D721Med (cell line): ENCODE measurements around the gene DEPDC7.

Experiments used
- DNase-seq: peaks from one replicate; pipeline ENCODE4 v3.0.0; 2011; ENCODE audit warnings: low spot score; ENCODE audit not compliant: insufficient read length
- FAIRE-seq: peaks from 2 replicates; lab custom pipeline; 2011; peaks lifted over from hg19 to GRCh38; lab: Jason Lieb, UNC
- TF ChIP-seq, protein P1 (sequence below): IDR thresholded peaks from 2 replicates; pipeline ENCODE4 v1.5.1; 2012; ENCODE audit warnings: mild to moderate bottlenecking, control low read depth; ENCODE audit not compliant: insufficient read depth; ENCODE audit errors: missing control alignments

DEPDC7 gene

DNA sequence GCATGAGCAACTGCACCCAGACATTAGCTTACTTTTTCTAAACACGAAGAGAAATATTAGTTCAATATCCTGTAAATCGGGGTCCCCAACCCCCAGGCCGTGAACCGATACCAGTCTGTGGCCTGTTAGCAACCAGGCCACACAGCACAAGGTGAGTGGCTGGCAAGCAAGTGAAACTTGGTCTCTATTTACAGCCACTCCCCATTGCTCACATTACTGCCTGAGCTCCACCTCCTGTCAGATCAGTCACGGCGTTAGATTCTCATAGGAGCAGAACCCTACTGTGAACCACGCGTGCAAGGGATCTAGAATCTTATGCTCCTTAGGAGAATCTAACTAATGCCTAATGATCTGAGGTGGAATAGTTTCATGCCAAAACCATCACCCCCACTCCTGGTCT lies 27.8 kb upstream of the DEPDC7 start:
- FAIRE-seq (no peak), DNase-seq (no peak)
- TF ChIP-seq, protein P1, sequence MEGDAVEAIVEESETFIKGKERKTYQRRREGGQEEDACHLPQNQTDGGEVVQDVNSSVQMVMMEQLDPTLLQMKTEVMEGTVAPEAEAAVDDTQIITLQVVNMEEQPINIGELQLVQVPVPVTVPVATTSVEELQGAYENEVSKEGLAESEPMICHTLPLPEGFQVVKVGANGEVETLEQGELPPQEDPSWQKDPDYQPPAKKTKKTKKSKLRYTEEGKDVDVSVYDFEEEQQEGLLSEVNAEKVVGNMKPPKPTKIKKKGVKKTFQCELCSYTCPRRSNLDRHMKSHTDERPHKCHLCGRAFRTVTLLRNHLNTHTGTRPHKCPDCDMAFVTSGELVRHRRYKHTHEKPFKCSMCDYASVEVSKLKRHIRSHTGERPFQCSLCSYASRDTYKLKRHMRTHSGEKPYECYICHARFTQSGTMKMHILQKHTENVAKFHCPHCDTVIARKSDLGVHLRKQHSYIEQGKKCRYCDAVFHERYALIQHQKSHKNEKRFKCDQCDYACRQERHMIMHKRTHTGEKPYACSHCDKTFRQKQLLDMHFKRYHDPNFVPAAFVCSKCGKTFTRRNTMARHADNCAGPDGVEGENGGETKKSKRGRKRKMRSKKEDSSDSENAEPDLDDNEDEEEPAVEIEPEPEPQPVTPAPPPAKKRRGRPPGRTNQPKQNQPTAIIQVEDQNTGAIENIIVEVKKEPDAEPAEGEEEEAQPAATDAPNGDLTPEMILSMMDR = no peak

DNA sequence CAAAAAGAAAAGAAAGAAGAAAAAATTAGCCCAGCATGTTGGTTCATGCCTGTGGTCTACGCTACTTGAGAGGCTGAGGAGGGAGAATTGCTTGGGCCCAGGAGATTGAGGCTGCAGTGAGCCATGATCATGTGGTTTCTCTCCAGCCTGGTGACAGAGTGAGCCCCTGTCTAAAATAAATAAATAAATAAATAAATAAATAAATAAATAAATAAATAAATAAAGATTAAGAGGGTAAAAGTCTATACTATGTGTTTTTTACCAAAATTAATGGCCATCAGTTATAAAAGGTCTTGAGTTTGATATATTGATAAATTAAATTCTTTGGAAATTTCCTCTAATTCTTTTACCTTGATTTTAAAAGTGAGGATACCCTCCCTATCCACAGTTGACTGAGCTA lies 25.2 kb upstream of the DEPDC7 start:
- DNase-seq (no peak), FAIRE-seq (no peak)
- TF ChIP-seq, protein P1 = no peak

DNA sequence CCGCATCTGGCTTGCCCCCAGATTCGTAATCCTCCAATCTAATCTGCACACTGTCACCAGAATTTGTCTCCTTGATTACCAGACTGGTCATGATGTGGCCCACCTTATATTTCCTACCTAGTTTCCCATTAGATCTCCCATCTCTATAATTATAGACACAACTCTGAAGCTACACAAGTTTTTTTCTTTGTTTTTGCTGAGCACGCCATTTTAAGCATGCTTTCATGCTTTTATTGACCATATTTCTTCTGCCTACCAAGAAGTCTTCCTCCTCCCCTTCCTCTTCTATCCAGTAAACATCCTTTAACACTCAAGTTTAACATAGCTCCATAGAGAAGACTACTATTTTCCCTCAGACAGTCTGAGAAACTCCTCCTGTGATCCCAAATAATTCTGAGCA lies 24.3 kb upstream of the DEPDC7 start:
- TF ChIP-seq, protein P1 = no peak
- no peak for FAIRE-seq
- DNase-seq = no peak

DNA sequence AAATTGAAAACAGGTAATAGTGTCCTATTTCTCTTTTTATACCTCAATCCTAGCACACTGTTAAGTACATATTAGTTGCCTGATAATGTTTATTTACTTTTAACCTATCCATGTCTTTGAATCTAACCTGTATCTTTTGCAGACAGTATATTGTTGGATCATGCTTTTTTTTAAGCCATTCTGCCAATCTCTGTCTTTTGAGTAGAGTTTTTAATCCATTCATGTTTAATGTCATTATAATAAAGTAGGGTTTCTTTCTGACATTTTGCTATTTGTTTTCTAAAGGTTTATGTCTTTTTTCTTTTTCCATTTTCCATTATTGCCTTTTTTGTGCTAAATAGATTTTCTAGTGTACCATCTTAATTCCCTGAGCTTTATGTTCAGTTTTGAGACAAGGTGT lies 23.8 kb upstream of the DEPDC7 start:
- FAIRE-seq = no peak
- TF ChIP-seq, protein P1 = no peak

DNA sequence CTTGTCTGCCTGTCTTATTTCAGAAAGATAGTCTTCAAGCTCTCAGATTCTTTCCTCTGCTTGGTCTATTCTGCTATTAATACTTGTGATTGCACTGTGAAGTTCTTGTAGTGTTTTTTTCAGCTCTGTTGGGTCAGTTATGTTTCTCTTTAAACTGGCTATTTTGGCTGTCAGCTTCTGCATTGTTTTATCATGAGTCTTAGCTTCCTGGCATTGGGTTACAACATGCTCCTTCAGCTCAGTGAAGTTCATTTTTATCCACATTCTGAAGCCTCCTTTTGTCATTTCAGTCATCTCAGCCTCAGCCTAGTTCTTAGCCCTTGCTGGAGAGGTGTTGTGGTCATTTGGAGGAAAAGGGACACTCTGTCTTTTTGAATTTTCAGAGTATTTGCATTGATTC lies 15.5 kb upstream of the DEPDC7 start:
- DNase-seq (no peak), FAIRE-seq (no peak)
- TF ChIP-seq, protein P1 = no peak

More for the DNA sequence above, 23.8 kb upstream of the DEPDC7 start:
- no peak for DNase-seq

DNA sequence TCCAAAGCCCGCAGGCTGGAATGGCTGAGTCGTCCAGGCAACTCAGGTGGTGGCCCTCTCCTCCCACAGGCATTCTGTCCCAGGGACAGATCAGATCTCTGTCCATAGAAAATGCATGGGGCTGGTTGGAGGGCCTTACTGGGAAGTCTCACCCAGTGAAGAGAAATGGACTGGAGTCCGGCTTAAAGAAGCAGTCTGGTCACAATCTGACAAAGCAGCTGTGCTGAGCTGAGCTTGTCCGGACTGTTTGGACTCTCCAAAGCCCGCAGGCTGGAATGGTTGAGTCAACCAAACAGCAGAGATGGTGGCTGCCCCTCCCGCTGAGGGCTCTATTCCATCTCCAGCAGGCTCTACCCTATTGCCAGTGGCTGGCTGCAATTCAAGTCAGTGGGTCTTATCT lies 14.4 kb upstream of the DEPDC7 start:
- DNase-seq (no peak), FAIRE-seq (no peak)
- TF ChIP-seq, protein P1 = no peak

DNA sequence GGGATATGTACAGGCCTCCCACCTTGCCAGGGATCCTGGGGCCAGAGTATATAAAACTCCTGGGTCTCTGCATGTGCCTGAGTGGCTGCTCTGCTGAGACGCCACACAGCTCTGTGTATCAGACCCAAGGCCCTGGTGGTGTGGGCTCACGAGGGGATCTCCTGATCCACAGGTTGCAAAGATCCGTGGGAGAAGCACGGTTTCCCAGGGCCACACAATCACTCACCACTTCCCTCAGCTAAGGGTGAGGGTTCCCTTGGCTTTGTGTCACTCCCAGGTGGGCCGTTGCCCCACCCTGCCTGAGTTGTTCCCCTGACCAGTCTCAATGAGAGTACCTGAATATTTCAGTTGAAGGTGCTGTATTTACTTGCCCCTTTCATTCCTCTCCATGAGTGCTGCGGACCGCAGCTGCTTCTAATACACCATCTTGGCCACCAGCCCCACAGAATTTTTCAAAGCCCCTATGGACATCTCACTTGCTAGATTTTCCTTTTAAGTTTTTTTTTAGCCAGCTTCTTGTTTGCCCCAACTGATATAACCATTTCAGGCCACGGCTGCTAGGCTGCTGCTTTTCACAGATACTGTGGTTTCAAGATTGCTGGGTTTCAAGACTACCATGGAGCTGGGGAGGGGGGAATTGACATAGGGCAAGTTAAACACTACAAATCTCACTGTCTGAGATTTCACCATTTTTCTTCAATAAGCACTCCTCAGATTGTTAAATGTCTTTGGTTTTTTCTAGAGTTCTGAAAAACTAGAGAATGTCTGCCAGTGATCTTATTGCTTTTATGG lies 13.7 kb upstream of the DEPDC7 start:
- no peak for DNase-seq
- no peak for FAIRE-seq
- TF ChIP-seq, protein P1 = no peak
